Measurements from ENCODE around the gene ABR. TPM values are rescaled to one million over a fixed set of nuclear protein-coding genes. Genes with fewer than 3 reads are reported as not detected.

Gene ABR
- total RNA-seq, 1 experiment from 2014 or later, result 172 TPM

- Histone ChIP-seq H3K4me1 (ENCODE audit: control insufficient read depth, insufficient read depth, low read length) (peaks cover 59% of the 10 kb centered on the region), H3K36me3 (ENCODE audit: control insufficient read depth, insufficient read depth, low read length) (no peaks in the 10 kb centered on the region), H3K9me3 (ENCODE audit: control insufficient read depth, insufficient read depth, low read depth, low read length) (no peaks in the 10 kb centered on the region), H3K27me3 (ENCODE audit: control insufficient read depth, insufficient read depth, low read length) (no peaks in the 10 kb centered on the region), H3K4me3 (ENCODE audit: low read depth in 2 of 2, low read length in 2 of 2) (peak overlapping the region in 1 of 2 experiments; percentile 8; a peak in 1 of 4 replicates), H3K27ac (ENCODE audit: low read length) (peak overlapping the region; percentile 96)
- ChIA-PET CTCF (interaction anchor here (0.6 to 2.0 kb wide), 2 partner anchors 12 to 132 kb away, joined by 6 to 14 read pairs; no protein-coding TSS in a partner anchor), POLR2A (no interaction called here)
- TF ChIP-seq TCF7L2 (IDR thresholded peaks at IDR 0.05; ENCODE audit: low read depth, low read length) (no peak), POLR2AphosphoS5 (IDR thresholded peaks at IDR 0.05; ENCODE audit: low read depth, low read length) (no peak; the same call in 1 of the 2 replicates), REST (IDR thresholded peaks at IDR 0.05; ENCODE audit: insufficient read depth in 1 of 2, low read depth in 2 of 2, low read length in 1 of 2) (no peak), SIN3A (IDR thresholded peaks at IDR 0.05; ENCODE audit: borderline replicate concordance, insufficient read depth, low read depth, low read length) (no peak), CTCF (IDR thresholded peaks at IDR 0.05) (no peak)
- ATAC-seq (peak; percentile 60), DNase-seq (ENCODE audit: low read depth, low spot score) (peak; percentile 70)
- intact Hi-C loops (cut with micrococcal nuclease; ENCODE audit: unreplicated experiment) (no loop called here), in situ Hi-C loops (cut with HindIII; ENCODE audit: low pct_unique_long_range_greater_than_20kb, low sequenced_read_pairs) (no loop called here)
- BruUV-seq (replicated peaks), result no TSS peak
Observed at GRCh38 chr17:1110862-1111598, 68.8 kb downstream of the ABR start.

- intact Hi-C loops (cut with micrococcal nuclease; ENCODE audit: unreplicated experiment), result no loop called here
- peak overlapping the region in 1 of 2 experiments; percentile 37; a peak in 1 of 4 replicates for H3K4me3 ChIP-seq (ENCODE audit: low read depth in 2 of 2, low read length in 2 of 2)
- H3K27me3 ChIP-seq (ENCODE audit: control insufficient read depth, insufficient read depth, low read length), result no peaks in the 10 kb centered on the region
- H3K9me3 ChIP-seq (ENCODE audit: control insufficient read depth, insufficient read depth, low read depth, low read length), result no peaks in the 10 kb centered on the region
- H3K27ac ChIP-seq (ENCODE audit: low read length), result peak overlapping the region; percentile 96
- TF ChIP-seq TCF7L2 (IDR thresholded peaks at IDR 0.05; ENCODE audit: low read depth, low read length) (0 out of 2 replicates have a peak, but pooled peaks have one; percentile 15), SIN3A (IDR thresholded peaks at IDR 0.05; ENCODE audit: borderline replicate concordance, insufficient read depth, low read depth, low read length) (no peak)
- peaks cover 59% of the 10 kb centered on the region for H3K4me1 ChIP-seq (ENCODE audit: control insufficient read depth, insufficient read depth, low read length)
- BruUV-seq (replicated peaks), result no TSS peak
- no peak for DNase-seq (ENCODE audit: low read depth, low spot score)
- in situ Hi-C loops (cut with HindIII; ENCODE audit: low pct_unique_long_range_greater_than_20kb, low sequenced_read_pairs), result no loop called here
- POLR2A ChIA-PET, result interaction anchor here (0.7 kb wide), 1 partner anchor 27 kb away, joined by 3 read pairs; no protein-coding TSS in a partner anchor
- peak; percentile 0 for ATAC-seq
- no peaks in the 10 kb centered on the region for H3K36me3 ChIP-seq (ENCODE audit: control insufficient read depth, insufficient read depth, low read length)
- CTCF ChIA-PET, result interaction anchor here (0.8 to 2.0 kb wide), 2 partner anchors 12 to 37 kb away, joined by 6 to 13 read pairs; no protein-coding TSS in a partner anchor
Observed at GRCh38 chr17:1110541-1110861, 69.3 kb downstream of the ABR start.
